ENCODE results near the gene THOC6. TPM values are rescaled to one million over a fixed set of nuclear protein-coding genes. Genes with fewer than 3 reads are reported as not detected.

The THOC6 gene
- polyA plus RNA-seq, 1 donor from 2014 or later, result 11.4 TPM

DNA sequence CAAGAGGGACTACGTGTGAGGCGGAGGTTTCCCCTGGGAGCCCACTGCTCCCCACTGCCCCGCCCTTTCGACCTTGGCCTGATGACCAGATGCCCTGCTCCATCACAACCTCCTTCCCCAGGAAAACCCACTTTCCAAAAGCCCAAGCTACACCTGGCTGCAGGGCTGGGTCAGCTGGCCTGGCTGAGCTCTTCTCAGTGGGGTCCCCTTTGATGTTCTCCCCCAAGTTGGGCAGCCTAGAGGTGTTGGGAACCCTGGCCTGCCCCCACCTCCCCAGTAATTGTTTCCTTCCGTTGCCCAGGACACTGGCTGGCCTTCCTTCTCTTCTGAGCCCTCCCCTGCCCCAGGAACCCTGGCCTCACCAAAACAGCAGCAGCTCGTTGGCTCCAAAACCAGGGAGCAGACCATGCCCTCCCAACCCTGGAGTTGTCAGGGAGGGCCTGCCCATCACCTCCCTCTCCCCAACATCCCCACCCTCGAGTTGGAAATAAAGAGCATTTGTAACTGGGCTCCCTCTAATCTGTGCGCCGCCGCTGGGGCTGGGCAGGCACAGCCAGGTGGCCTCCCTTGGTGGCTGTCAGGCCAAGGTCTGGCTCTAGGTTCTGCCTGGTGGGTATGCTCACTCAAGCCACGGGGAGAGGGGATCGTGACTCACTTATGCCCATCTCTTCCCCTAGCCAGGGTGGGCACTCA lies 9.7 kb upstream of the THOC6 start:
- TF ChIP-seq POLR2AphosphoS5 (IDR thresholded peaks at IDR 0.05), result no peak
- TF ChIP-seq EP300 (conservative IDR thresholded peaks at IDR 0.05; ENCODE audit: poor library complexity, severe bottlenecking), result no peak
- TF ChIP-seq, protein P1, sequence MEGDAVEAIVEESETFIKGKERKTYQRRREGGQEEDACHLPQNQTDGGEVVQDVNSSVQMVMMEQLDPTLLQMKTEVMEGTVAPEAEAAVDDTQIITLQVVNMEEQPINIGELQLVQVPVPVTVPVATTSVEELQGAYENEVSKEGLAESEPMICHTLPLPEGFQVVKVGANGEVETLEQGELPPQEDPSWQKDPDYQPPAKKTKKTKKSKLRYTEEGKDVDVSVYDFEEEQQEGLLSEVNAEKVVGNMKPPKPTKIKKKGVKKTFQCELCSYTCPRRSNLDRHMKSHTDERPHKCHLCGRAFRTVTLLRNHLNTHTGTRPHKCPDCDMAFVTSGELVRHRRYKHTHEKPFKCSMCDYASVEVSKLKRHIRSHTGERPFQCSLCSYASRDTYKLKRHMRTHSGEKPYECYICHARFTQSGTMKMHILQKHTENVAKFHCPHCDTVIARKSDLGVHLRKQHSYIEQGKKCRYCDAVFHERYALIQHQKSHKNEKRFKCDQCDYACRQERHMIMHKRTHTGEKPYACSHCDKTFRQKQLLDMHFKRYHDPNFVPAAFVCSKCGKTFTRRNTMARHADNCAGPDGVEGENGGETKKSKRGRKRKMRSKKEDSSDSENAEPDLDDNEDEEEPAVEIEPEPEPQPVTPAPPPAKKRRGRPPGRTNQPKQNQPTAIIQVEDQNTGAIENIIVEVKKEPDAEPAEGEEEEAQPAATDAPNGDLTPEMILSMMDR (IDR thresholded peaks at IDR 0.05; ENCODE audit: poor library complexity, severe bottlenecking), result no peak
- TF ChIP-seq SMC3 (conservative IDR thresholded peaks at IDR 0.05; ENCODE audit: poor library complexity), result no peak
- no peak for TF ChIP-seq RAD21 (conservative IDR thresholded peaks at IDR 0.05)
- TF ChIP-seq, protein P2, sequence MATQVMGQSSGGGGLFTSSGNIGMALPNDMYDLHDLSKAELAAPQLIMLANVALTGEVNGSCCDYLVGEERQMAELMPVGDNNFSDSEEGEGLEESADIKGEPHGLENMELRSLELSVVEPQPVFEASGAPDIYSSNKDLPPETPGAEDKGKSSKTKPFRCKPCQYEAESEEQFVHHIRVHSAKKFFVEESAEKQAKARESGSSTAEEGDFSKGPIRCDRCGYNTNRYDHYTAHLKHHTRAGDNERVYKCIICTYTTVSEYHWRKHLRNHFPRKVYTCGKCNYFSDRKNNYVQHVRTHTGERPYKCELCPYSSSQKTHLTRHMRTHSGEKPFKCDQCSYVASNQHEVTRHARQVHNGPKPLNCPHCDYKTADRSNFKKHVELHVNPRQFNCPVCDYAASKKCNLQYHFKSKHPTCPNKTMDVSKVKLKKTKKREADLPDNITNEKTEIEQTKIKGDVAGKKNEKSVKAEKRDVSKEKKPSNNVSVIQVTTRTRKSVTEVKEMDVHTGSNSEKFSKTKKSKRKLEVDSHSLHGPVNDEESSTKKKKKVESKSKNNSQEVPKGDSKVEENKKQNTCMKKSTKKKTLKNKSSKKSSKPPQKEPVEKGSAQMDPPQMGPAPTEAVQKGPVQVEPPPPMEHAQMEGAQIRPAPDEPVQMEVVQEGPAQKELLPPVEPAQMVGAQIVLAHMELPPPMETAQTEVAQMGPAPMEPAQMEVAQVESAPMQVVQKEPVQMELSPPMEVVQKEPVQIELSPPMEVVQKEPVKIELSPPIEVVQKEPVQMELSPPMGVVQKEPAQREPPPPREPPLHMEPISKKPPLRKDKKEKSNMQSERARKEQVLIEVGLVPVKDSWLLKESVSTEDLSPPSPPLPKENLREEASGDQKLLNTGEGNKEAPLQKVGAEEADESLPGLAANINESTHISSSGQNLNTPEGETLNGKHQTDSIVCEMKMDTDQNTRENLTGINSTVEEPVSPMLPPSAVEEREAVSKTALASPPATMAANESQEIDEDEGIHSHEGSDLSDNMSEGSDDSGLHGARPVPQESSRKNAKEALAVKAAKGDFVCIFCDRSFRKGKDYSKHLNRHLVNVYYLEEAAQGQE (IDR thresholded peaks at IDR 0.05; ENCODE audit: borderline replicate concordance), result no peak
- TF ChIP-seq MXI1 (conservative IDR thresholded peaks at IDR 0.05; ENCODE audit: poor library complexity, severe bottlenecking), result no peak
- no peak for TF ChIP-seq EZH2 (IDR thresholded peaks at IDR 0.05; ENCODE audit: borderline replicate concordance, insufficient read depth, low read length, poor library complexity, severe bottlenecking)
- no peak for TF ChIP-seq TAF1 (IDR thresholded peaks at IDR 0.05; ENCODE audit: low read depth)

DNA sequence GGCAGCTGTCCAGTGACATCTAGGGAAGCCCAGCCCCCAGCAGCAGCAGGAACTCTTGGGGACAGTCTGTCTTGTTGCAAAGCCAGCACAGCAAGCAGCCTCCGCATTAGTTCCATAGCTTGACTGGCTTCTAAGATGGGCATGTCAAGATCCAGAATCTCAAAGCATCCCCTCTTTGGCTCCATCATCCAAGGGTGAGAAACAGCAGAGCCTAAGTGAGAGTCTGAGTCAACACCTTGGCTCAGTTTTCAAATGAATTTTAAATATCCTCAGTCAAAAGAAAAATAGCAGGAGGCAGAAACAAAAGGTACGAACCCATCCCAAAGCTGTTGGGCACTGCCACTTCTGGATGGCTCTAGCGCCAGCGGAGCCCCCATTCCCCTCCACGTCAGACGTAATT lies 8.9 kb upstream of the THOC6 start:
- Histone ChIP-seq H3K27ac (ENCODE audit: low read length) (no peak overlapping the region), H3K4me3 (ENCODE audit: low read length) (no peak overlapping the region), H2AFZ (ENCODE audit: low read depth, low read length) (no peak overlapping the region), H3K9ac (ENCODE audit: low read length) (no peak overlapping the region), H3F3A (ENCODE audit: insufficient read depth, low read length, poor library complexity, severe bottlenecking) (no peaks in the 10 kb centered on the region), H3K9me3 (ENCODE audit: low read length) (no peaks in the 10 kb centered on the region), H3K79me2 (replicated peaks; ENCODE audit: insufficient read depth, low read length) (no peaks in the 10 kb centered on the region), H3K4me2 (ENCODE audit: low read length) (no peak overlapping the region), H3K27me3 (ENCODE audit: insufficient read depth, low read depth, low read length) (peaks cover 44% of the 10 kb centered on the region), H3K9me2 (ENCODE audit: insufficient read depth, low read length) (no peaks in the 10 kb centered on the region), H3K36me3 (ENCODE audit: insufficient read depth, low read length) (no peaks in the 10 kb centered on the region), H4K20me1 (ENCODE audit: insufficient read depth) (no peaks in the 10 kb centered on the region)
- TF ChIP-seq EZH2 (IDR thresholded peaks at IDR 0.05; ENCODE audit: borderline replicate concordance, insufficient read depth, low read length, poor library complexity, severe bottlenecking), result no peak
- TF ChIP-seq TAF1 (IDR thresholded peaks at IDR 0.05; ENCODE audit: low read depth), result no peak
- TF ChIP-seq SMC3 (conservative IDR thresholded peaks at IDR 0.05; ENCODE audit: poor library complexity), result no peak
- no peak for TF ChIP-seq EP300 (conservative IDR thresholded peaks at IDR 0.05; ENCODE audit: poor library complexity, severe bottlenecking)
- TF ChIP-seq, protein P2 (IDR thresholded peaks at IDR 0.05; ENCODE audit: borderline replicate concordance), result no peak
- no peak for TF ChIP-seq POLR2AphosphoS5 (IDR thresholded peaks at IDR 0.05)
- no peak for TF ChIP-seq RAD21 (conservative IDR thresholded peaks at IDR 0.05)
- TF ChIP-seq, protein P1 (IDR thresholded peaks at IDR 0.05; ENCODE audit: poor library complexity, severe bottlenecking), result no peak
- no peak for TF ChIP-seq MXI1 (conservative IDR thresholded peaks at IDR 0.05; ENCODE audit: poor library complexity, severe bottlenecking)

More for the DNA sequence above, 9.7 kb upstream of the THOC6 start:
- peaks cover 48% of the 10 kb centered on the region for H3K27me3 ChIP-seq (ENCODE audit: insufficient read depth, low read depth, low read length)
- no peak overlapping the region for H2AFZ ChIP-seq (ENCODE audit: low read depth, low read length)
- H3K4me2 ChIP-seq (ENCODE audit: low read length), result no peak overlapping the region
- H4K20me1 ChIP-seq (ENCODE audit: insufficient read depth), result no peaks in the 10 kb centered on the region
- H3K27ac ChIP-seq (ENCODE audit: low read length), result no peak overlapping the region
- no peaks in the 10 kb centered on the region for H3K79me2 ChIP-seq (replicated peaks; ENCODE audit: insufficient read depth, low read length)
- no peaks in the 10 kb centered on the region for H3K9me3 ChIP-seq (ENCODE audit: low read length)
- H3F3A ChIP-seq (ENCODE audit: insufficient read depth, low read length, poor library complexity, severe bottlenecking), result no peaks in the 10 kb centered on the region
- H3K36me3 ChIP-seq (ENCODE audit: insufficient read depth, low read length), result no peaks in the 10 kb centered on the region
- no peak overlapping the region for H3K4me3 ChIP-seq (ENCODE audit: low read length)
- H3K9me2 ChIP-seq (ENCODE audit: insufficient read depth, low read length), result no peaks in the 10 kb centered on the region
- no peak overlapping the region for H3K9ac ChIP-seq (ENCODE audit: low read length)
